OCI-LY7 (cell line): Measurements from ENCODE around the gene WDR70. TPM values are rescaled to one million over a fixed set of nuclear protein-coding genes. Genes with fewer than 3 reads are reported as not detected.

Experiments
- BruUV-seq: library from RNA; stranded (reverse); fragments of 400-500 nt; replicated peaks from 2 replicates; lab custom pipeline; 2021; lab: Mats Ljungman, UMichigan
- CTCF ChIA-PET: fragments of 300-600 bp; sonication (Branson Sonifier 250); formaldehyde crosslinking; loops from one replicate; lab custom pipeline; 2022; ENCODE audit warnings: antibody characterized with exemption; ENCODE audit not compliant: unreplicated experiment; lab: Charles Lee
- POLR2A ChIA-PET: fragments of 300-600 bp; sonication (Branson Sonifier 250); formaldehyde crosslinking; loops from one replicate; lab custom pipeline; 2022; ENCODE audit warnings: antibody characterized with exemption; lab: Charles Lee
- DNase-seq: peaks from one replicate; pipeline ENCODE4 v3.0.0-alpha.2; 2015; ENCODE audit warnings: low spot score
- H2AFZ ChIP-seq: fragments of 200-600 bp; sonication (generic), shearing (Covaris generic); 2 replicates; pipeline ENCODE4 v1.6.1; 2014; ENCODE audit warnings: mild to moderate bottlenecking, antibody characterized with exemption, low read length, moderate library complexity
- H3K27ac ChIP-seq: fragments of 200-600 bp; sonication (generic); 2 replicates; pipeline ENCODE4 v1.5.1; 2014; ENCODE audit warnings: mixed run types, low read depth, mild to moderate bottlenecking, moderate library complexity, low read length, inconsistent platforms; ENCODE audit not compliant: poor library complexity, severe bottlenecking
- H3K36me3 ChIP-seq: fragments of 200-600 bp; sonication (generic); 2 replicates; pipeline ENCODE4 v1.6.1; 2014; ENCODE audit warnings: mild to moderate bottlenecking, antibody characterized with exemption, low read length, moderate library complexity, mixed read lengths; ENCODE audit not compliant: insufficient read depth
- H3K4me1 ChIP-seq: fragments of 200-600 bp; sonication (generic); 2 replicates; pipeline ENCODE4 v1.5.1; 2014; ENCODE audit warnings: mild to moderate bottlenecking, low read length; ENCODE audit not compliant: insufficient read depth, poor library complexity, severe bottlenecking
- H3K4me2 ChIP-seq: fragments of 200-600 bp; sonication (generic); 2 replicates; pipeline ENCODE4 v1.6.1; 2014; ENCODE audit warnings: mild to moderate bottlenecking, low read length
- H3K4me3 ChIP-seq: fragments of 200-600 bp; sonication (generic); 2 replicates; pipeline ENCODE4 v1.5.1; 2014; ENCODE audit warnings: mild to moderate bottlenecking, low read depth, low read length; ENCODE audit not compliant: poor library complexity, severe bottlenecking
- H3K79me2 ChIP-seq: fragments of 200-600 bp; sonication (generic); 2 replicates; pipeline ENCODE4 v1.6.1; 2016; ENCODE audit warnings: low read depth, mild to moderate bottlenecking, low read length, moderate library complexity, mixed read lengths; ENCODE audit not compliant: insufficient read depth
- H3K9me2 ChIP-seq: fragments of 200-600 bp; sonication (generic); 2 replicates; pipeline ENCODE4 v1.6.1; 2016; ENCODE audit warnings: mild to moderate bottlenecking, low read length, mixed read lengths; ENCODE audit not compliant: insufficient read depth
- H3K9me3 ChIP-seq: fragments of 200-600 bp; sonication (generic); 2 replicates; pipeline ENCODE4 v1.6.1; 2014; ENCODE audit warnings: mild to moderate bottlenecking, mixed run types, low read length, mixed read lengths
- H4K20me1 ChIP-seq: fragments of 200-600 bp; sonication (generic); 2 replicates; pipeline ENCODE4 v1.6.1; 2014; ENCODE audit warnings: mild to moderate bottlenecking, antibody characterized with exemption, low read length, moderate library complexity, mixed read lengths; ENCODE audit not compliant: insufficient read depth
- CTCF ChIP-seq: fragments of 200-600 bp; sonication (generic); conservative IDR thresholded peaks from 2 replicates; pipeline ENCODE4 v1.5.1; 2014; ENCODE audit warnings: mild to moderate bottlenecking, antibody characterized with exemption, low read length, moderate library complexity, mixed read lengths
- EZH2phosphoT487 ChIP-seq: fragments of 200-600 bp; sonication (generic); IDR thresholded peaks from 2 replicates; pipeline ENCODE4 v1.6.1; 2018; ENCODE audit warnings: low read depth, borderline replicate concordance, mild to moderate bottlenecking, mixed run types, antibody characterized with exemption, low read length, moderate library complexity, mixed read lengths
- intact Hi-C: fragments of 100-400 bp; cut with micrococcal nuclease; formaldehyde crosslinking; loops from one replicate; pipeline ENCODE4 v1.10.0; 2022; ENCODE audit not compliant: unreplicated experiment
- total RNA-seq, 2 experiments: library from RNA; depleted of rRNA in 1 of 2; stranded (reverse); fragments of >200 nt in 1 of 2; shearing (Covaris generic) in 1 of 2; gene quantifications; 2 replicates each; pipeline ENCODE4 v1.2.3, GENCODE V29; 2014 to 2022

Gene WDR70
- total RNA-seq, 2 experiments from 2014 or later, result 26.2 to 35.4 TPM

- intact Hi-C loops, result no loop called here
- Histone ChIP-seq H3K4me3 (no peak overlapping the region), H3K9me3 (no peaks in the 10 kb centered on the region), H3K4me1 (no peaks in the 10 kb centered on the region), H3K79me2 (no peaks in the 10 kb centered on the region), H4K20me1 (no peaks in the 10 kb centered on the region), H3K9me2 (no peaks in the 10 kb centered on the region), H3K4me2 (no peak overlapping the region), H3K27ac (no peak overlapping the region), H2AFZ (no peak overlapping the region), H3K36me3 (no peaks in the 10 kb centered on the region)
- no peak for DNase-seq
- POLR2A ChIA-PET, result no interaction called here
- TF ChIP-seq CTCF (no peak), EZH2phosphoT487 (no peak)
- BruUV-seq, result no TSS peak
- CTCF ChIA-PET, result interaction anchor here (0.6 kb wide), 1 partner anchor 1085 kb away, joined by 3 read pairs; no protein-coding TSS in a partner anchor
Observed at GRCh38 chr5:37742111-37742510, 363.0 kb downstream of the WDR70 start.

- POLR2A ChIA-PET, result interaction anchor here (0.6 to 0.7 kb wide), 2 partner anchors 12 to 229 kb away, joined by 3 to 11 read pairs; no protein-coding TSS in a partner anchor
- intact Hi-C loops, result no loop called here
- no peaks in the 10 kb centered on the region for H3K79me2 ChIP-seq
- no peak overlapping the region for H3K4me3 ChIP-seq
- H3K4me2 ChIP-seq, result no peak overlapping the region
- H2AFZ ChIP-seq, result no peak overlapping the region
- no peaks in the 10 kb centered on the region for H4K20me1 ChIP-seq
- H3K27ac ChIP-seq, result no peak overlapping the region
- H3K36me3 ChIP-seq, result no peaks in the 10 kb centered on the region
- no peaks in the 10 kb centered on the region for H3K9me3 ChIP-seq
- no peaks in the 10 kb centered on the region for H3K4me1 ChIP-seq
- CTCF ChIA-PET, result no interaction called here
- TF ChIP-seq CTCF, result no peak
- no peak for TF ChIP-seq EZH2phosphoT487
- BruUV-seq, result no TSS peak
- no peak for DNase-seq
- H3K9me2 ChIP-seq, result no peaks in the 10 kb centered on the region
Observed at GRCh38 chr5:37751227-37751626, 372.1 kb downstream of the WDR70 start.

GRCh38 chr5:37754976-37755375 is 375.9 kb downstream of the WDR70 start:
- no peak overlapping the region for H3K27ac ChIP-seq
- intact Hi-C loops, result no loop called here
- no peaks in the 10 kb centered on the region for H3K36me3 ChIP-seq
- H3K4me3 ChIP-seq, result no peak overlapping the region
- CTCF ChIA-PET, result interaction anchor here (0.6 kb wide), 1 partner anchor 9 kb away, joined by 3 read pairs; no protein-coding TSS in a partner anchor
- no peak overlapping the region for H3K4me2 ChIP-seq
- H4K20me1 ChIP-seq, result no peaks in the 10 kb centered on the region
- BruUV-seq, result no TSS peak
- no peaks in the 10 kb centered on the region for H3K79me2 ChIP-seq
- no peaks in the 10 kb centered on the region for H3K9me3 ChIP-seq
- POLR2A ChIA-PET, result no interaction called here
- no peaks in the 10 kb centered on the region for H3K9me2 ChIP-seq
- no peak for DNase-seq
- TF ChIP-seq CTCF, result no peak
- TF ChIP-seq EZH2phosphoT487, result no peak
- no peaks in the 10 kb centered on the region for H3K4me1 ChIP-seq
- no peak overlapping the region for H2AFZ ChIP-seq
